ENCODE measurements around the gene PTK6. TPM values are rescaled to one million over a fixed set of nuclear protein-coding genes. Genes with fewer than 3 reads are reported as not detected.
A peak's percentile ranks its signal among the peaks of the same experiment; 100 is the strongest.

Gene PTK6
- total and polyA plus RNA-seq, 2 of the 13 experiments (the other 11 are each of a cell fraction or from before 2014, with no cell fraction given) = 0.08 TPM; not detected in 1

DNA sequence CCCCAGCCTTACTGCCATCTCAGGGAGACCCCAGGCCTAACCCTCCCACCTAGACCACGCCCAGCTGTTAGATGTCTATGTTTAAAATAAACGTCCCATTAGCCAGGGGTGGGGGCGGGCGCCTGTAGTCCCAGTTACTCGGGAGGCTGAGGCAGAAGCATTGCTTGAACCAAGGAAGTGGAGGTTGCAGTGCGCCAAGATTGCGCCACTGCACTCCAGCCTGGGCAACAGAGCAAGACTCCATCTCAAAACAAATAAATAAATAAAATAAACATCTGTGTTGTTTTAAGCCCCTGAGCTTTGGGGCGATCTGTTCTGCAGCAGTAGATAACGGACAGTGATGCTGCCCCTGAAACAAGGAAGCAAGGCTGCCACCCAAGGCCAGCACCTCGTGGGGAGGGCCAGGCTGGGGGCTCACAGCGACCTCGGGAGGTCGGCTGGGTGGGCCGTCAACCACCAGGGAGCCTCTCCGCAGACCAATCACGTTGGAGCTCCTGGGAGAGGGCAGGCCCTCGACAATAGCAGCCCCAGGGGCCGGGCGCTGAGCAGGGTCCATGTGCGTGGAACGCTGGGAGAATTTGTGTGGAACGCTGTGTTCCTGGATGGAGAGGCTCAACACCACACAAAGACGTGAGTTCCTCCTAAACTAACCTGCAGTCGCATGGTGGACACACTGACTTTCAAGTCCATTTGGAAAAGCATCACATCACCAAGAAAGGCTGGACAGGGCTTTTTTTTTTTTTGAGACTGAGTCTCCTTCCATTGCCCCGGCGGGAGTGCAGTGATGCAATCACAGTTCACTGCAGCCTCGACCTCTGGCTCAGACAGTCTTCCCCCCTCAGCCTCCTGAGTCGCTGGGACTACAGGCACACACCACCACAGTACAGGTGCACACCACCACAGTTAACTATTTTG, 37.9 kb upstream of the PTK6 start (continued):
- TF ChIP-seq CENPT (CRISPR knock-in tag; IDR thresholded peaks at IDR 0.05; ENCODE audit: low read depth) = no peak
- no peak for TF ChIP-seq GATA4 (IDR thresholded peaks at IDR 0.05; ENCODE audit: borderline replicate concordance, low read depth)
- TF ChIP-seq FOXC1 (CRISPR knock-in tag; IDR thresholded peaks at IDR 0.05; ENCODE audit: borderline replicate concordance) = peak; percentile 0
- TF ChIP-seq MED8 (CRISPR knock-in tag; IDR thresholded peaks at IDR 0.05; ENCODE audit: insufficient replicate concordance) = no peak
- no peak for TF ChIP-seq PHF8 (CRISPR knock-in tag; IDR thresholded peaks at IDR 0.05)
- TF ChIP-seq ZNF274 (CRISPR knock-in tag; IDR thresholded peaks at IDR 0.05) = peak; percentile 68; the same call in 1 of the 2 replicates
- TF ChIP-seq, protein P1, sequence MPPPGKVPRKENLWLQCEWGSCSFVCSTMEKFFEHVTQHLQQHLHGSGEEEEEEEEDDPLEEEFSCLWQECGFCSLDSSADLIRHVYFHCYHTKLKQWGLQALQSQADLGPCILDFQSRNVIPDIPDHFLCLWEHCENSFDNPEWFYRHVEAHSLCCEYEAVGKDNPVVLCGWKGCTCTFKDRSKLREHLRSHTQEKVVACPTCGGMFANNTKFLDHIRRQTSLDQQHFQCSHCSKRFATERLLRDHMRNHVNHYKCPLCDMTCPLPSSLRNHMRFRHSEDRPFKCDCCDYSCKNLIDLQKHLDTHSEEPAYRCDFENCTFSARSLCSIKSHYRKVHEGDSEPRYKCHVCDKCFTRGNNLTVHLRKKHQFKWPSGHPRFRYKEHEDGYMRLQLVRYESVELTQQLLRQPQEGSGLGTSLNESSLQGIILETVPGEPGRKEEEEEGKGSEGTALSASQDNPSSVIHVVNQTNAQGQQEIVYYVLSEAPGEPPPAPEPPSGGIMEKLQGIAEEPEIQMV (CRISPR knock-in tag; IDR thresholded peaks at IDR 0.05; ENCODE audit: low read depth) = no peak
- 0 out of 2 replicates have a peak, but pooled peaks have one; percentile 19 for TF ChIP-seq ZNF30 (CRISPR knock-in tag; IDR thresholded peaks at IDR 0.05)
- TF ChIP-seq ZNF550 (CRISPR knock-in tag; IDR thresholded peaks at IDR 0.05; ENCODE audit: borderline replicate concordance) = no peak
- TF ChIP-seq, protein P2, sequence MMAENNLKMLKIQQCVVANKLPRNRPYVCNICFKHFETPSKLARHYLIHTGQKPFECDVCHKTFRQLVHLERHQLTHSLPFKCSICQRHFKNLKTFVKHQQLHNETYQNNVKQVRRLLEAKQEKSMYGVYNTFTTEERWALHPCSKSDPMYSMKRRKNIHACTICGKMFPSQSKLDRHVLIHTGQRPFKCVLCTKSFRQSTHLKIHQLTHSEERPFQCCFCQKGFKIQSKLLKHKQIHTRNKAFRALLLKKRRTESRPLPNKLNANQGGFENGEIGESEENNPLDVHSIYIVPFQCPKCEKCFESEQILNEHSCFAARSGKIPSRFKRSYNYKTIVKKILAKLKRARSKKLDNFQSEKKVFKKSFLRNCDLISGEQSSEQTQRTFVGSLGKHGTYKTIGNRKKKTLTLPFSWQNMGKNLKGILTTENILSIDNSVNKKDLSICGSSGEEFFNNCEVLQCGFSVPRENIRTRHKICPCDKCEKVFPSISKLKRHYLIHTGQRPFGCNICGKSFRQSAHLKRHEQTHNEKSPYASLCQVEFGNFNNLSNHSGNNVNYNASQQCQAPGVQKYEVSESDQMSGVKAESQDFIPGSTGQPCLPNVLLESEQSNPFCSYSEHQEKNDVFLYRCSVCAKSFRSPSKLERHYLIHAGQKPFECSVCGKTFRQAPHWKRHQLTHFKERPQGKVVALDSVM (CRISPR knock-in tag; IDR thresholded peaks at IDR 0.05) = peak; percentile 80
- no peak; the same call in 1 of the 2 replicates for TF ChIP-seq HOXA5 (CRISPR knock-in tag; IDR thresholded peaks at IDR 0.05)
- TF ChIP-seq PCBP1 (IDR thresholded peaks at IDR 0.05; ENCODE audit: borderline replicate concordance, low read depth, low read length) = no peak
- TF ChIP-seq, protein P3, sequence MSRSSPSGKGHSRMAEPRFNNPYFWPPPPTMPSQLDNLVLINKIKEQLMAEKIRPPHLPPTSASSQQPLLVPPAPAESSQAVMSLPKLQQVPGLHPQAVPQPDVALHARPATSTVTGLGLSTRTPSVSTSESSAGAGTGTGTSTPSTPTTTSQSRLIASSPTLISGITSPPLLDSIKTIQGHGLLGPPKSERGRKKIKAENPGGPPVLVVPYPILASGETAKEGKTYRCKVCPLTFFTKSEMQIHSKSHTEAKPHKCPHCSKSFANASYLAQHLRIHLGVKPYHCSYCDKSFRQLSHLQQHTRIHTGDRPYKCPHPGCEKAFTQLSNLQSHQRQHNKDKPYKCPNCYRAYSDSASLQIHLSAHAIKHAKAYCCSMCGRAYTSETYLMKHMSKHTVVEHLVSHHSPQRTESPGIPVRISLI (CRISPR knock-in tag; IDR thresholded peaks at IDR 0.05; ENCODE audit: borderline replicate concordance) = peak; percentile 93
- TF ChIP-seq TOE1 (CRISPR knock-in tag; IDR thresholded peaks at IDR 0.05) = no peak
- TF ChIP-seq STAT5B (CRISPR knock-in tag; IDR thresholded peaks at IDR 0.05) = 0 out of 2 replicates have a peak, but pooled peaks have one; percentile 11
- no peak for TF ChIP-seq ATF1 (CRISPR knock-in tag; IDR thresholded peaks at IDR 0.05)
- TF ChIP-seq, protein P4, sequence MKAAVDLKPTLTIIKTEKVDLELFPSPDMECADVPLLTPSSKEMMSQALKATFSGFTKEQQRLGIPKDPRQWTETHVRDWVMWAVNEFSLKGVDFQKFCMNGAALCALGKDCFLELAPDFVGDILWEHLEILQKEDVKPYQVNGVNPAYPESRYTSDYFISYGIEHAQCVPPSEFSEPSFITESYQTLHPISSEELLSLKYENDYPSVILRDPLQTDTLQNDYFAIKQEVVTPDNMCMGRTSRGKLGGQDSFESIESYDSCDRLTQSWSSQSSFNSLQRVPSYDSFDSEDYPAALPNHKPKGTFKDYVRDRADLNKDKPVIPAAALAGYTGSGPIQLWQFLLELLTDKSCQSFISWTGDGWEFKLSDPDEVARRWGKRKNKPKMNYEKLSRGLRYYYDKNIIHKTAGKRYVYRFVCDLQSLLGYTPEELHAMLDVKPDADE (CRISPR knock-in tag; IDR thresholded peaks at IDR 0.05) = no peak
- TF ChIP-seq TOPORS (CRISPR knock-in tag; IDR thresholded peaks at IDR 0.05) = no peak
- TF ChIP-seq, protein P5, sequence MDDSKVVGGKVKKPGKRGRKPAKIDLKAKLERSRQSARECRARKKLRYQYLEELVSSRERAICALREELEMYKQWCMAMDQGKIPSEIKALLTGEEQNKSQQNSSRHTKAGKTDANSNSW (CRISPR knock-in tag; IDR thresholded peaks at IDR 0.05; ENCODE audit: borderline replicate concordance) = no peak
- peak; percentile 30; the same call in 1 of the 2 replicates for TF ChIP-seq ZSCAN21 (CRISPR knock-in tag; IDR thresholded peaks at IDR 0.05; ENCODE audit: borderline replicate concordance)
- TF ChIP-seq SMC3 (IDR thresholded peaks at IDR 0.05; ENCODE audit: low read length) = no peak
- TF ChIP-seq ARNT2 (CRISPR knock-in tag; IDR thresholded peaks at IDR 0.05; ENCODE audit: low read depth) = no peak; the same call in none of the 2 replicates
- no peak for TF ChIP-seq NONO (IDR thresholded peaks at IDR 0.05)
- TF ChIP-seq NONO (CRISPR knock-in tag; conservative IDR thresholded peaks at IDR 0.05) = 0 out of 2 replicates have a peak, but pooled peaks have one; percentile 38

All from HepG2 (cell line).